ENCODE data around the gene TIGD6.

TIGD6 gene

DNA sequence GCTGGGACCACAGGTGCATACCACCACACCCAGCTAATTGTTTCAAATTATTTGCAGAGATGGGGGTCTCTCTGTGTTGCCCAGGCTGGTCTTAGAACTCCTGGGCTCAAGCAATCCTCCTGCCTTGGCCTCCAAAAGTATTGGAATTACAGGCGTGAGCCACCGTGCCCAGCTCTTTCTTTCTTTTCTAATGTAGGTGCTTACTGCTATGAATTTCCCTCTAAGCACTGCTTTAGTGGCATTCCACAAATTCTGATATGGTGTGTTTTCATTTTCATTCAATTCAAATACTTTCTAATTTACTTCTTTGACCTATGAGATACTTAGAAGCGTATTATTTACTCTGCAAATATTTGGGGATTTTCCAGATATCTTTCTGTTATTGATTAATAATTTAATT is 15.0 kb upstream of the TIGD6 start:
- no peak for FAIRE-seq

GRCh38 chr5:150014456-150014855 is 14.0 kb upstream of the TIGD6 start:
- FAIRE-seq = no peak

DNA sequence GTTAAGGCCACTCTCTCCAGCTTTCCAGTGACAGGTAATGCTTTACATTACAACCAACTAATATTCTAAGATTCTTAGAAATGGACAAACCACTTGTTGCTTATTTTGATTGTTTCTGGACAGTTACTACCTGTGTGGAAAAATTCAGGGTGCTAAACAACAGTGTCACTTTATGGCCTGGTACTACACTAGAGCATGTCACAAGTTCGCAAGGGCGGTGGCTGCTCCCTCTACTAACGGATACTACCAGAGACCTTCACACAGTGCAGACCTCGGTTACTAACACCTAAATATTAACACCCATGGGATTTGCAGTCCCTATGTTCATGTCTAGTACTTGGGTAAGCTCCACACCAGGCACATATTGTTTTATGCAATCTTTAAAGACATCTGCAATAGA is 13.5 kb upstream of the TIGD6 start:
- no peak for FAIRE-seq

- FAIRE-seq = no peak
These were observed 9.4 kb upstream of the TIGD6 start for GRCh38 chr5:150009671-150010387.

DNA sequence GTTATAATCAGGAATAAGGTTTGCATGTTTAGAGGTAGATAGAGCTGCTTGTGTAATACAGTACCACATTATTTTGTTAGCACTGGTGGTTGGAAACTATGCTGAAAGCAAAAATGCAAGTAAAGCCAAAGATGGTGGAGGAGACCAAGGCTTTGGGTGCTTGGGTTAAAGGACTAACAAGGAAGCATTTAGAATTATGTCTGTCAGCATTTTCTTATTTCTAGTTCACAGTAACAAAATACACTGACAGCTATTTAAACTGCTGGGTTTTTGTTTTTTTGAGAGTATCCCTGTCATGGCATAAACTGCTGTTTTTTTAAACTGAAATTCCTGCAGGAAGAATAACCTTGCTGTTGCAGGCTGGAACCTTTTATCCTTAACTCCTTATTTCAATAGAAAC is 6.6 kb upstream of the TIGD6 start:
- FAIRE-seq = no peak

DNA sequence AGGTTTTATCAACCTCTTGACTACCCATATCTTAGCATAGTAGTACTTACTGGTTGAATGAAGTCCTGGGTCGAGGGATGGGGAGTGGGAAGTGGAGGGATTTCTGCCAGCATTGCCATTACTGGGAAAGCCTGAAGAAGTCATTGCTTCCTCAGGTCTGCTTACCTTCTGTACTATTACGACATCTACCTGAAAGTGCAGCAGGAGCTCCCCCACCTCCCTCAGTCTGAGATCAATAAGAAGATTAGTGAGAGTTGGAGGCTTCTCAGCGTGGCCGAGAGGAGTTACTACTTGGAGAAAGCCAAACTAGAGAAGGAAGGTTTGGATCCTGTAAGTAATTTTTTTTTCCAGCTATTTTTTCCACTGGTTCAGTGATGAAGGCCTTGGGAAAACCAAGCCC is 5.9 kb upstream of the TIGD6 start:
- no peak for FAIRE-seq

DNA sequence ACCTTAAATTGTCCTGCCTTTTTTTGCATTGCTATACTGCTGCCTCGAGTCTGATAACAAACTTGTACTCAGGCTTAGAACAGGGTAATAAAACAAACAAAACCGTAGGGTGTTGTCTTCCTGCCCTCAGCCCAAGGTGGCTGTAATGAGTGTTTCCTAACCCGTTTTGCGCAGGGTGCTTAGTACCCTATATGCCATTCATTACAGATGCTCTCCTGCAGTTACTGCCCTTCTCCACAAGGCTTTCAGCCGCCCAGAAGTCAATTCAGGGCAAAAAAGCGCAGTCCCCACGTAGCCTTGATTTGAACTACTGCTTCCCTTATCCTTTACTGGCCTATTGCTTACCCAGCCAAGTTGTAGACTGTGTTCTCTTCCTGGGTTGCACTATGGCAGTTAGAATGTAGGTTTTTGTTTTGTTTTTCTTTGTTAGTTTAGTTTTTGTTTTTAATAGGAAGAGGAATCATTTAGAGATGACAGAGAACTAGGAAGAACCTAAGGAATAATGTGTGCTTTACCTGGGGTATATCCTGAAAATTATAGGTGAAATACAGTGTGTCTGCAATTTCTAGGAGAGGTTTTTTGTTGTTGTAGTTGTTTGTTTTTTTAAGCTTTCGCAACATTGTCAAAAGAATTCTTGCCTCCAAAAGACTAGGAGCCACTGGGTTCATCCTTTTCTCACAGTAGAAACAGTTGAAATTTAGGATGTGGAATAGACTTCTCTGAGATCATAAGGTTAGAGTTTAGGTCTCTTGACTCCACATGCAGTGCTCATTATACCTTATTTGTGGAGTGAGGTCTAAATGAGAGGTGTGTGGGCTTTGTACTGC is 1.4 kb upstream of the TIGD6 start:
- FAIRE-seq = no peak

- FAIRE-seq = no peak
These were observed 671 bp upstream of the TIGD6 start for GRCh38 chr5:150000990-150001659.

DNA sequence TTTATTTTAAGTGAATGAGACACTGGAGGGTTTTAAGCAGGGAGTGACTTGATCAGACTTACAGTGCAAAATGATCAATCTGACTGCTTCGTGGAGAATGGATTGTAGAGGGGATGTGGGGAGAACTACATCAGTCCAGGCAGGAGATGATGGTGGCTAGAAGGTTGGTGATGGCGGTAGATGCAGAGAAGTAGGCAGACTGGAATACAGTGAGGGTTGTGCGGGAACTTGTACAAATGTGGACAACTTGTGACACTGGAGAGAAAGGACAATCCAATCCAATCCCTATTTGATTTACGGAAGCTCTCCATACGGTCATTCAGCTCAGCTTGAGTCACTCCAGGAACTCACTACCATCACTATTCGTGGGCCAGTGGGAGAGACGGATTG is 593 bp downstream of the TIGD6 start:
- FAIRE-seq = no peak

- FAIRE-seq = no peak
These were observed 1.1 kb downstream of the TIGD6 start for GRCh38 chr5:149999359-149999758.

- FAIRE-seq = no peak
These were observed 2.2 kb downstream of the TIGD6 start for GRCh38 chr5:149998281-149998680.

DNA sequence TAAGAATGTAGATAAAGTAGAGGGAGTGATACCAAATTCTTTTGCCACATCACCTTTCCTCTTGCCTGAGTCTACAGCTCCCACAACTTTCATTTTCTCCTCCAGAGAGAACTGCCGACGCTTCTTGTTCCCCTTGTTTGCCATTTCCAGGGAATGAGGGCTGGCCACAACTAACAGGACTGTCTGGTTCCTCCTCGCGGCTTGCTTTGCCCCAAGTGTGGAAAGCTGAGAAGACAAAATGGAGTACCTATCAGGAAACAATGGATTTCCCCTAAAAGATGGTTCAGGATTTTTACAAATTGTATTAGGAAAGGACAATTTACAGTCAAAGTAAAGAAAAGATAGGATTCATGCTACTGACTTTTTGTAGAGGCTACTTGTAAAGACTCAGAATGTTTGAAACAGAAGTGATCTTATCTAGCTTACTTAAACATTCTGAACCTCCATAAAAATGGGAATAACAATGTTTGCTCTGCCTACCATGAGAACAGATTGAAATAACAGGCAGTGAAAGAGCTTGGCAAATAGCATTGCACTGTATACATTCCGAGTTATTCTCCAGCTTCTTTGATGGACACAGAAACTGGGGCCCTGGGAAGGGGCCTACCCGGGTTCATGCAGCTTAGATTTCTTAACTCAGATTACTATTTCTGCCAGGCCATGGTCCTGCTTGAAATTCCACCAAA is 4.1 kb downstream of the TIGD6 start:
- no peak for FAIRE-seq

DNA sequence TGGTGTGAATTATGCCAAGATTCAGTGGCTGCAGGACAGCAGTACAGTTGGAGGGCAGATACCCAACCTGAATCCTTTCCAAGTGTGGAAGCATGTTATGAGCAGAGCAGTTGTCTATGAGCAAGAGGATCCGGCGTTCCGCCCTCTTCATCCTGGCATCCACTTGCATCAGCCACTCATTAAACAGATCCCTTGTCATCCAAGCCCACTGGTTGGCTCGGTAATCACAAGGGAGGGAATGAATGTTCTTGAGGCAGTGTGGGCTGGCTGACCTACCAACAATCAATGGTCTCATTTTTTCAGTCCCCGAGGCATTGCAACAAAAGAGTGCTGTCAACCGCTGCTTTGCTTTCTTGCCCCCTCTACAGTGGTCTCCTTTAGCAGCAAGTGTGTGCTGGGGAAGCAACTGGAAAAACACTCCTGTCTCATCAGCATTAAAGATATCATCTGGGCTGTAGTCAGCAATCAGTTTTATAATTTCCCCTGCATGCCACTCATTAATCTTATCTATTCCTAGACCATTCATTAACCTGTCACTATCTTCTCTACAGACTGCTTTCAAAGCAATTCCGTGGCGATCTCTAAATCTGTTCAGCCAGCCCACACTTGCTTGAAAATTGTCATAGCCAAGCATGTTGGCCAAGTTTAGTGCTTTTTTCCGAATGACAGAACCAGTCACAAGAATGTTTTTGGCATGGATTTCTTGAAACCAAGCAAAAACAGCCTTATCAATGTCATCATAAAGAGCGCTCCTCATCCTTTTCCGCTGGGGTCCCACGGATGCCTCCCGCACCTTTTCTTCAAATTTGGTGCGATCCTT is 4.9 kb downstream of the TIGD6 start:
- FAIRE-seq = no peak

- FAIRE-seq = no peak
These were observed 7.0 kb downstream of the TIGD6 start for GRCh38 chr5:149993471-149993870.

DNA sequence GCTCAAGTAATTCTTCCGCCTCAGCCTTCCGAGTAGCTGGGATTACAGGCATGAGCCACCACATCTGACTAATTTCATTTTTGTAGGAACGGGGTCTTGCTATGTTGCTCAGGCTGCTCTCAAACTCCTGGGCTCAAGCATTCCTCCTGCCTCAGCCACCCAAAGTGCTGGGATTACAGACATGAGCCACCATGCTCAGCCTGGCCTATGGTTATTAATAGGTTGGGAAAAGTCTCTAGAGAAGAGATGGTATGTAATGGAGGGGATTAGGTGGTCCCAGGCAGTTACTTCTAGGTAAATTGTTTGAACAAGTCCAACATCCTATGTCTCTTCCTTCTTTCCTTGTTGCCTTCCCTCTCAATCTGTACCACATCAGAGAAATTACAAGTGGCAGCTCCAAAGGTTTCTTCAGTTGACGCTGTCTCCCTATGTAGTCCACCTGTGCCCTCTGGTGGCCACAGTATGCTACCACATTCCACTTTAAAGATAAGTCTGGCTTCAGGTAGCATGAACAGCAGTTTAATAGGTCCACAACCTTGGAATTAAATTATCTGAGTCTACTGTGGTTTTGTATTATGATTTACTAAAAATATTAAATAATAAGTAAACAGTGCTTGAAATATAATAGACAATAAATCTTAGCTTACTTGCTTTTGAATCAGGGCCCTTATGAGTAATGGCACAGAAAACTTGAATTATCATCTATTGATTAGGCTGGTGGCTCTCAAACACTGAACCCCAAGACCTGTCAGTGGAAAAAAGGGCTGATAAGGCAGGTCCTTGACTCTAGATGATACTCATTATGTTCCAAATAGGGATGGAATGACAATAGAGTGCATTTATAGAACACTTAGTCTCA is 9.7 kb downstream of the TIGD6 start:
- FAIRE-seq = no peak

GRCh38 chr5:149988126-149988525 is 12.3 kb downstream of the TIGD6 start:
- no peak for FAIRE-seq

DNA sequence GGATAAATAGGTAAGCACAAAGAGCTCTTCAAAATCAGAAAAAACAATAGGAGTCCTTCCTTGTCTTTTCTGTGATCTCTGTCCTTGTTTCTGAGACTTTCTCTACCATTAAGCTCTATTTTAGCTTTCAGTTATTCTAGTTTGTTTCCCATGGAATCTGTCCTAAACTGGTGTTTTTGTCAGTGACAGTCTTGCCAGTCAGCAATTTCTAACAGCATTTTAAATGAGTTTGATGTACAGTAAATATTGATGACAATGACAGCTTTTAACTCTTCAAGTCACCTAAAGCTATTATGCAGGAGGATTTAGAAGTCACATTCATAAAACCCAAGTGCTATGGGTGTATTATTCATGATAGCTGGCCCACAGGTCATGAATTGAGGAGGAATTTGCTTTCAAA is 17.9 kb downstream of the TIGD6 start:
- no peak for FAIRE-seq

DNA sequence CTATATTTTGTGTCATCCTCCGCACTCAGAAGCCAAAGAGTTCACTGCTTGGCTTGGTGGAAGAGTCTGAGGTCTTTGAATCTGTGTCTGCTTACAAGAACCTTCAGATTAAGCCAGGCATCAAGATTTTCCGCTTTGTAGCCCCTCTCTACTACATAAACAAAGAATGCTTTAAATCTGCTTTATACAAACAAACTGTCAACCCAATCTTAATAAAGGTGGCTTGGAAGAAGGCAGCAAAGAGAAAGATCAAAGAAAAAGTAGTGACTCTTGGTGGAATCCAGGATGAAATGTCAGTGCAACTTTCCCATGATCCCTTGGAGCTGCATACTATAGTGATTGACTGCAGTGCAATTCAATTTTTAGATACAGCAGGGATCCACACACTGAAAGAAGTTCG is 19.2 kb downstream of the TIGD6 start:
- no peak for FAIRE-seq

GRCh38 chr5:149979896-149980295 is 20.6 kb downstream of the TIGD6 start:
- no peak for FAIRE-seq

DNA sequence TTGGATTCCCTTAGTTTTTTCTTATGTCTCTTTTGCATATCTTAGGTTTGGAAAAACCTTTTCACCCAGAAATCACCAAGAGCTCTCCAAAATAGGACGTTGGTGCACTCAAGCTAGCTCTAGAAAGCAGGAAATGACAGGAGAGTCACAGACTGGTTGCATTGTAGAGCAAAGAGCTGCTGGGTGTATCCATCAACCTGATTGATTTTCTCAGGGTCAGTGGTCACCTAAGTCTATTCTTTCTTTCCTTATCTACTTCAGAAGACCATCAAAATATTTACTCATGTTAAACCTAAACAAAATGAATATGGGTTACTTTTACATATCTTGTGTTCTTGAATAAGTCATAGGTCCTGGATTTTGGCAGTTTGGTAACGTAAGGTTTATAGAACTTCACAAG is 25.0 kb downstream of the TIGD6 start:
- no peak for FAIRE-seq

- no peak for FAIRE-seq
These were observed 31.1 kb downstream of the TIGD6 start for GRCh38 chr5:149969181-149969930.
